HCT116 (cell line): Measurements from ENCODE around the gene TCERG1L. TPM values are rescaled to one million over a fixed set of nuclear protein-coding genes. Genes with fewer than 3 reads are reported as not detected.

ENCODE experiments used
- ATAC-seq: fragments of 200-7000 bp; cut with Tn5 transposase; 2 replicates; pipeline ENCODE4 v1.9.1; 2020; ENCODE audit warnings: mild to moderate bottlenecking, moderate library complexity
- BruUV-seq: library from RNA; stranded (reverse); fragments of 400-500 nt; replicated peaks from 2 replicates; lab custom pipeline; 2021; lab: Mats Ljungman, UMichigan
- CTCF ChIA-PET: fragments of 300-600 bp; sonication (Branson Sonifier 250); formaldehyde crosslinking; loops from one replicate; lab custom pipeline; 2021; ENCODE audit warnings: antibody characterized with exemption; lab: Charles Lee
- POLR2A ChIA-PET: fragments of 300-600, 350-600 bp; sonication (Branson Sonifier 250); formaldehyde crosslinking; loops from one replicate; lab custom pipeline; 2021; ENCODE audit warnings: antibody characterized with exemption; lab: Charles Lee
- RAD21 ChIA-PET, 2 experiments: fragments of 300-600 bp; sonication (Branson Sonifier 250); formaldehyde crosslinking; loops; one replicate each; lab custom pipeline; 2023; ENCODE audit warnings: low total read pairs in 2 of 2; ENCODE audit not compliant: uncharacterized antibody in 2 of 2, unreplicated experiment in 2 of 2, low non-redundant PET in 1 of 2; lab: Charles Lee
- DNase-seq: peaks from one replicate; pipeline ENCODE4 v3.0.0-alpha.2; 2010; ENCODE audit warnings: low read depth, low spot score
- H2AFZ ChIP-seq: fragments of 200-600 bp; shearing (Covaris generic), sonication (generic); 2 replicates; pipeline ENCODE4 v1.6.1; 2017; ENCODE audit warnings: low read depth, mixed run types, mixed read lengths, antibody characterized with exemption, low read length; ENCODE audit not compliant: poor library complexity, severe bottlenecking
- H3K27ac ChIP-seq: 2 replicates; pipeline ENCODE4 v1.5.1; 2012; ENCODE audit warnings: low read depth, low read length
- H3K27me3 ChIP-seq: fragments of 200-600 bp; sonication (generic); 2 replicates; pipeline ENCODE4 v1.6.1; 2016; ENCODE audit warnings: mixed run types, low read length, mixed read lengths; ENCODE audit not compliant: insufficient read depth
- H3K36me3 ChIP-seq, 2 experiments: fragments of 200-500 bp in 1 of 2; fragments of 200-600 bp in 1 of 2; sonication (Bioruptor generic) in 1 of 2; sonication (generic) in 1 of 2; 2 replicates each; pipeline versions ENCODE4 v1.5.1 to v1.6.1; 2014 to 2016; ENCODE audit warnings: low read length in 2 of 2, inconsistent platforms in 1 of 2, mixed read lengths in 1 of 2, mixed run types in 1 of 2; ENCODE audit not compliant: insufficient read depth in 2 of 2, control insufficient read depth in 1 of 2
- H3K4me1 ChIP-seq, 2 experiments: fragments of 200-600 bp in 1 of 2; sonication (generic) in 1 of 2; 2 replicates each; pipeline versions ENCODE4 v1.5.1 to v1.6.1; 2012 to 2017; ENCODE audit warnings: low read length in 2 of 2, inconsistent platforms in 1 of 2, mild to moderate bottlenecking in 1 of 2, mixed read lengths in 1 of 2, mixed run types in 1 of 2, moderate library complexity in 1 of 2; ENCODE audit not compliant: insufficient read depth in 2 of 2, control insufficient read depth in 1 of 2
- H3K4me2 ChIP-seq: fragments of 200-600 bp; sonication (generic); 2 replicates; pipeline ENCODE4 v1.6.1; 2017; ENCODE audit warnings: mixed run types, low read length, mixed read lengths
- H3K4me3 ChIP-seq, 2 experiments: fragments of 200-600 bp in 1 of 2; sonication (generic) in 1 of 2; replicated peaks in 1 of 2; 2 replicates each; pipeline ENCODE4 v1.5.1; 2011 to 2016; ENCODE audit warnings: low read length in 2 of 2, control low read depth in 1 of 2, low read depth in 1 of 2, mild to moderate bottlenecking in 1 of 2, mixed read lengths in 1 of 2, mixed run types in 1 of 2
- H3K79me2 ChIP-seq: fragments of 200-600 bp; sonication (generic); 2 replicates; pipeline ENCODE4 v1.6.1; 2017; ENCODE audit warnings: mild to moderate bottlenecking, mixed run types, low read length, moderate library complexity, mixed read lengths; ENCODE audit not compliant: insufficient read depth
- H3K9ac ChIP-seq: fragments of 200-600 bp; sonication (generic); 2 replicates; pipeline ENCODE4 v1.6.1; 2016; ENCODE audit warnings: low read length, mixed read lengths
- H3K9me2 ChIP-seq: fragments of 200-600 bp; sonication (generic), shearing (Covaris generic); 2 replicates; pipeline ENCODE4 v1.6.1; 2017; ENCODE audit warnings: mixed run types, mild to moderate bottlenecking, moderate library complexity; ENCODE audit not compliant: insufficient read depth
- H3K9me3 ChIP-seq, 2 experiments: fragments of 200-500 bp in 1 of 2; fragments of 200-600 bp in 1 of 2; sonication (Bioruptor generic) in 1 of 2; sonication (generic) in 1 of 2; 2 replicates each; pipeline ENCODE4 v1.6.1; 2014 to 2017; ENCODE audit warnings: low read length in 2 of 2, mixed read lengths in 2 of 2, inconsistent platforms in 1 of 2, low read depth in 1 of 2, mild to moderate bottlenecking in 1 of 2, mixed run types in 1 of 2, moderate library complexity in 1 of 2; ENCODE audit not compliant: control insufficient read depth in 1 of 2, insufficient read depth in 1 of 2
- H4K20me1 ChIP-seq: fragments of 200-600 bp; sonication (generic), shearing (Covaris generic); 2 replicates; pipeline ENCODE4 v1.6.1; 2017; ENCODE audit warnings: mixed run types, mild to moderate bottlenecking, moderate library complexity; ENCODE audit not compliant: insufficient read depth
- CBX3 ChIP-seq: IDR thresholded peaks from 2 replicates; pipeline ENCODE4 v1.6.1; 2012; ENCODE audit warnings: low read depth
- CEBPB ChIP-seq: IDR thresholded peaks from 2 replicates; pipeline ENCODE4 v1.6.1; 2012; ENCODE audit warnings: low read depth
- CTCF ChIP-seq, 3 experiments: fragments of 200-600 bp in 1 of 3; sonication (generic) in 1 of 3; IDR thresholded peaks in 2 of 3; conservative IDR thresholded peaks in 1 of 3; 2 replicates each; pipeline ENCODE4 v1.5.1; 2012 to 2017; ENCODE audit warnings: low read depth in 2 of 3, low read length in 2 of 3, antibody characterized with exemption in 1 of 3, borderline replicate concordance in 1 of 3, control low read depth in 1 of 3, mild to moderate bottlenecking in 1 of 3, mixed read lengths in 1 of 3, mixed run types in 1 of 3, moderate library complexity in 1 of 3; ENCODE audit not compliant: insufficient read depth in 1 of 3
- FOSL1 ChIP-seq: IDR thresholded peaks from 2 replicates; pipeline ENCODE4 v1.6.1; 2012; ENCODE audit warnings: low read depth
- JUND ChIP-seq: IDR thresholded peaks from 2 replicates; pipeline ENCODE4 v1.6.1; 2012
- POLR2A ChIP-seq: IDR thresholded peaks from 2 replicates; pipeline ENCODE4 v1.7.0; 2011; ENCODE audit warnings: borderline replicate concordance; ENCODE audit not compliant: insufficient read depth, insufficient read length; ENCODE audit errors: extremely low read depth
- REST ChIP-seq: IDR thresholded peaks from 2 replicates; pipeline ENCODE4 v1.6.1; 2012; ENCODE audit warnings: low read depth
- SIN3A ChIP-seq: IDR thresholded peaks from 2 replicates; pipeline ENCODE4 v1.6.1; 2012; ENCODE audit warnings: low read depth
- SP1 ChIP-seq: IDR thresholded peaks from 2 replicates; pipeline ENCODE4 v1.6.1; 2012; ENCODE audit warnings: low read depth
- TCF7L2 ChIP-seq: IDR thresholded peaks from 2 replicates; pipeline ENCODE4 v1.7.0; 2011; ENCODE audit warnings: borderline replicate concordance, inconsistent platforms; ENCODE audit not compliant: insufficient read depth, insufficient read length; ENCODE audit errors: extremely low read depth
- ZFX ChIP-seq: fragments of 450-650 bp; IDR thresholded peaks from 2 replicates; pipeline ENCODE4 v1.6.1; 2017
- ZNF274 ChIP-seq: fragments of 200-500 bp; sonication (Bioruptor generic); IDR thresholded peaks from 2 replicates; pipeline ENCODE4 v1.6.1; 2014; ENCODE audit warnings: mild to moderate bottlenecking, low read depth, low read length, inconsistent platforms
- intact Hi-C: fragments of 100-400 bp; cut with micrococcal nuclease; formaldehyde crosslinking; loops from 2 replicates; pipeline ENCODE4 v1.10.0; 2022
- total RNA-seq: library from RNA; stranded (reverse); gene quantifications from one replicate; pipeline ENCODE4 v1.2.1, GENCODE V29; 2021; ENCODE audit not compliant: unreplicated experiment

The TCERG1L gene
- total RNA-seq, 1 experiment from 2014 or later = not detected

- Histone ChIP-seq H3K9me3 (no peaks in the 10 kb centered on the region), H3K36me3 (no peaks in the 10 kb centered on the region), H3K79me2 (no peaks in the 10 kb centered on the region), H3K4me1 (no peaks in the 10 kb centered on the region), H3K4me3 (no peak overlapping the region), H4K20me1 (no peaks in the 10 kb centered on the region), H3K9ac (no peak overlapping the region), H3K9me2 (no peaks in the 10 kb centered on the region), H2AFZ (no peak overlapping the region), H3K27me3 (no peaks in the 10 kb centered on the region), H3K27ac (no peak overlapping the region), H3K4me2 (no peak overlapping the region)
- no peak for ATAC-seq
- intact Hi-C loops = no loop called here
- no peak for DNase-seq
- POLR2A ChIA-PET = no interaction called here
- no TSS peak for BruUV-seq
- CTCF ChIA-PET = no interaction called here
- TF ChIP-seq JUND = no peak
- TF ChIP-seq CEBPB = no peak
- no peak for TF ChIP-seq REST
- no peak for TF ChIP-seq CTCF (IDR thresholded peaks at IDR 0.05 in 2 of 3, conservative IDR thresholded peaks at IDR 0.05 in 1 of 3; ENCODE audit: borderline replicate concordance in 1 of 3, insufficient read depth in 1 of 3, low read depth in 2 of 3, low read length in 2 of 3)
- TF ChIP-seq TCF7L2 = no peak
- no peak for TF ChIP-seq ZNF274
- TF ChIP-seq SIN3A = no peak
- no peak for TF ChIP-seq FOSL1
- TF ChIP-seq POLR2A = no peak
- no peak for TF ChIP-seq SP1
- no peak for TF ChIP-seq ZFX
- TF ChIP-seq CBX3 = no peak
- RAD21 ChIA-PET = no interaction called here
Observed at GRCh38 chr10:131068311-131068710, 243.2 kb downstream of the TCERG1L start.
